Hematopoietic multipotent progenitor cell (in vitro differentiated cells): ENCODE results near the gene EIF2B5. TPM values are rescaled to one million over a fixed set of nuclear protein-coding genes. Genes with fewer than 3 reads are reported as not detected.
A peak's percentile ranks its signal among the peaks of the same experiment; 100 is the strongest.
"Not testable (repeated sequence)": the region's sequence is repeated elsewhere in the genome, so short reads cannot be mapped to it uniquely, and the experiment has no call there.

Experiments used
- DNase-seq, 3 donors: peaks; one replicate each; pipeline ENCODE4 v3.0.0-alpha.2; 2011 to 2015; ENCODE audit warnings: low read depth in 2 of 3, low spot score in 2 of 3
- total RNA-seq: library from RNA; depleted of rRNA; stranded (reverse); fragments of >200 nt; gene quantifications from one replicate; pipeline ENCODE4 v1.2.3, GENCODE V29; 2012

Gene EIF2B5
- 60.3 TPM for total RNA-seq

DNA sequence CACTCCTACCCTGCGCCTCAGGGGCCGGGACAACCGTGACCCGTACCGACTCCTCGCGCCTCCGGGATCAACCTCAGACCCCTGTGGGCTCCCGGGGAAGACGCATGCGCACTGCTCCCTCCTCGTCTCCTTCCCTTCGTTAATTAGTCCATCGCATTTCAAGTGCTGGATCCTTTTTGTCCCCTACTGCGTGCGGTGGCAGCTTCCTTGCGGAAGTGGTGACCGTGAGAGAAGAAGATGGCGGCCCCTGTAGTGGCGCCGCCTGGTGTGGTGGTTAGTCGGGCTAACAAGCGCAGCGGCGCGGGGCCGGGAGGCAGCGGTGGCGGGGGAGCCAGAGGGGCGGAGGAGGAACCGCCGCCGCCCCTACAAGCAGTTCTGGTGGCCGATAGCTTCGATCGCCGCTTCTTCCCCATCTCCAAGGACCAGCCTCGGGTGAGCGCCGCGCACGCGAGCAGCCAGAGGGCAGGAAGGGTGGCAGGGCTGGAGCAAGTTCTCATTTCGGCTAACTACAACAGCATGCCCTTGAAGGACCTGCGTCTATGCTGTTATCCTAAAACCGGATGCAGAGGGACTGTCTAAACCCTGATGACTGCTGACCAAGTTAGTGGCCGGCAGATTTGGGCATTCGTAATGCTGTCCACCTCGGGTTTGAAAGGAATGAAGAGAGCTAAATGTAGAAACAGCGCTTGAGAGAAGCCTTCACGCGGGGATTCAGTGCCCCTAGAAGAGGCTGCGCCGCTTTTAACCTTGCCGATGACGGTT, at the start of gene EIF2B5:
EIF2B5 (plus strand) TSS at position 210 of the 762 bp plus-strand sequence; CDS start at position 238, 28 bp downstream.
- DNase-seq, result peak; percentile 77 to 96 (median 96)

DNA sequence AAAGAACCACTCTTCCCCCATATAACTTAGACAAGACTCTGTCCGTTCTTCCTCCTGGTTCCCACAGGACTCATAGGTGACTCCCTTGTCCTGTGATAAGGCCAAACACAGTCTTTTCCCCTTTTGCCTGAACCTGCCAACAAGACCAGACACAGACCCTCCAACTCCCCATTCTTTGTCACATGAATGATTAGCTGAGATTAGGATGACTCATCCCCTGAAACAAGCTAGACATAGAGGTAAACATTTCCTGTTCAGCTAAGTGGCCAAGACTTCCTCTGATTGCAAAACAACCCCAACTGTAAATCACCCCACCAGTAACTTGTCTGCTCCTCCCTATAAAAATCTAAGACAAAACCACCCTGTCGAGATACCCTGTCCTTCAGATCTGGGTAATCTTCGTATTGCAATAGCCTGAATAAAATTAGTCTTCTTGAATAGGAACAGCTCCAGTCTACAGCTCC, 49.7 kb upstream of the EIF2B5 start:
- peak in 2 of 3 donors; percentile 70 to 77 for DNase-seq

DNA sequence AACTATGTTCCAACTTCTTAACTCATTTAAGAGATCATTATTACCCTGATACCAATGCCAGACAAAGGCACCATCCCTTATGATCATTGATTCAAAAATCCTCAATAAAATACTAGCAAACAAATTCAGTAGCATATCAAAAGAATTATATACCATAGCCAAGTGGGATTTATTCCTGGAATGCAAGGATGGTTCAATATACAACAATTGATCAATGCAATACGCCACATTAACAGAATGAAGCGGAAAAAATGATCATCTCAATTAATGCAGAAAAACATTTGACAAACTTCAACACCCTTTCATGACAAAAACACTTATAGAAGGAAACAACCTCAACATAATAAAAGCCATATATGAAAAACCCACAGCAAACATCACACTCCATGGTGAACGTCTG, 43.0 kb upstream of the EIF2B5 start:
- DNase-seq, result peak in 1 of 3 donors; percentile 4

DNA sequence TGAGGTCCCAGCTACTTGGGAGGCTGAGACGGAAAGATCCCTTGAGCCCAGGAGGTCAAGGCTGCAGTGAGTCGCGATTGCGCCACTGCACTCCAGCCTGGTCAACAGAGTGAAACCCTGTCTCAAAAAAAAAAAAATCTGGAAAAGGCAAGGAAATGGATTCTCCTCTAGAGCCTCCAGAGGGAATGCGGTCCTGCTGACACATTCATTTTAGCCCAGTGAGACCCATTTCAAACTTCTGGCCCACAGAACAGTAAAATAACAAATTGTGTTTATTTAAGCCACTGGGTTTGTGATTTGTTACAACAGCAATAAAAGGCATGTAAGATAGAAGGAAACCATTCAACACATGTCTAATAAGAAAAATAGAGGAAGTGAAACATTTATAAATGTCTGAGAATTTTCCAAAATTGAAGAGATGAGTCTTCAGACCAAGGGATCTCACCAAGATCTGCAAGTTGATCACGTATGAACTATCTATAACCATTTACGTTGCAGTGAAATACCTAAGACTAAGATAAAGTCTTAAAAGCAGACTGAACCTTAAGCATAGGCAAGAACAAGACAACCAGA, 38.3 kb upstream of the EIF2B5 start, which contains the start of gene HTR3E:
HTR3E (plus strand) TSS at position 254 of the 573 bp plus-strand sequence. CDS start 466 bp downstream, outside the sequence.
- DNase-seq, result no peak

DNA sequence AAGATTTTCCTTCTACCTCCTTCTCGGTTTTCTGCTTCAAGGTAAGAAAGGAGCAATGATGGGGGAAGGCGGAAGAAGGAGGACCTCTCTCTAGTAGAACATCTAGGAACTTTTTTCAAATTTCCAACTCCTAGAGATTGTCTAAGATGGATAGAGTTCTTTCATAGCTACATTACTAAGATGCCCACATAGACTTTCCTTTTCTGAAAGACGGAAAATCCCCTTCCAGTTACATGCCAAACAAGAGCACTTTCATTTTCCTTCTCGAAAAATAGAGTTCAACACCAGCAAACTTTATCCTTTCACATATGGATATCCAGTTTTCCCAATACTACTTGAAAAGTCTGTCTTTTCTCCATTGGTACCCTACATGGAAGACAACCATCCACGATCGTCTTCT, 37.6 kb upstream of the EIF2B5 start:
- no peak for DNase-seq

DNA sequence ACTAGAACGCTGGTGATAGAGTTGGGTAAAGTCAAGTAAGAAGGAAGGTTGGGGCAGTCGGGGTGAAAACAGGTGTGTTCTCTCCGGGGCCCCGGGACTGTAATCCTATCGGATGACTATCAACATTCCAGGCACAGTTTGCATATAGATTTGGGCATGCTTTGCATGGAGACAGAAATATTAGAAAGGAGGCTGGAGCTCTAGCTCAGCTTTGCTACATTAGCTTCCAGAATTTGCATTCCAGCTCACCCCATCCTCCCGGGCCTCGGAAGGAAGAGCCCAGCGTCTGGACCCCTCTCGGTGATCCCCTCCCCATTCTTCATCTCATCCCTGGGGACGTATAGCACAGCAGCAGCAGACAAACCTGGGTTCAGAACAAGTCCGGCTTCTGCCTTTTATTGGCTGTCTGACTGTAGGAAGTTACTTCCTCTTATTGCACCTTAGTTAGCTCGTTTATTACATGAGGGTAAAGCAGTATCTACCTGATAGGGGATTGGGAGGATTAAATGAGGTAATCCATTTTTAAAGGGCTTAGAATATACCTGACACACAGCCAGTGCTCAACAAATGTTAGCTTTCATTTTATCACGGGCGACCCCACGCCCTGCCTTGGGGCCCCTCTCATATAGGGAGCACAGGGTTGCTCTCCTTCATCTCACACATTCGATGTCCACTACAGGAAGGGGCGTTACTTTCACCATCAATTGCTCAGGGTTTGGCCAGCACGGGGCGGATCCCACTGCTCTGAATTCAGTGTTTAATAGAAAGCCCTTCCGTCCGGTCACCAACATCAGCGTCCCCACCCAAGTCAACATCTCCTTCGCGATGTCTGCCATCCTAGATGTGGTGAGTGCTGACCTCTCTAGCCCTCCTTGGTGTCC, 35.1 kb upstream of the EIF2B5 start:
- no peak for DNase-seq

DNA sequence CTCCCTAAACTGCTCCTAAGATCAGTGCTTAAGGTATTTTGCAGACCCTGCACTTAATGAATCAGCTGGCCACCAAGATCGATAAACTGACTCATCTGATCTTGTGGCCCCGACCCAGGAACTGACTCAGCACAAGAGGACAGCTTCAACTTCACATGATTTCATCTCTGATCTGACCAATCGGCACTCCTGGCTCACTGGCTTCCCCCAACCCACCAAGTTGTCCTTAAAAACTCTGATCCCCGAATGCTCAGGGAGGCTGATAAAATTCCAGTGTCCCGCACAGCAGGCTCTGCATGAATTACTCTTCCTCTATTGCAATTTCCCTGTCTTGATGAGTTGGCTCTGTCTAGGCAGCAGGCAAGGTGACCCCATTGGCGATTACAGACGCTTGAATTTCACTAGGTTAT, 24.8 kb upstream of the EIF2B5 start:
- no peak for DNase-seq

DNA sequence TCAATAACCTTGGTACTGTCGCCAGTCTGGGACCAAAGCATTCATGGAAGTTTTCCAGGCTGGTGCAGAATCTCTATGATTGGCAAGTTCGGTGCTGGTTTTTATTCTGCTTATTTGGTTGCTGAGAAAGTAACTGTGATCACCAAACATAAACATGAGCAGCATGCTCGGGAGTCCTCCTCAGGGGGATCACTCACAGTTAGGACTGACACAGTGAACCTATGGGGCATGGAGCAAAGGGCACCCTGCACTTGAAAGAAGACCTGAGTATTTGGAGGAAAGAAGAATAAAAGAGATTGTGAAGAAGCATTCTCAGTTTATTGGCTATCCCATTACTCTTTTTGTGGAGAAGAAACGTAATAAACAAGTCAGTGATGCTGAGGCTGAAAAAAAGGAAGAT, 19.1 kb upstream of the EIF2B5 start:
- DNase-seq, result no peak

DNA sequence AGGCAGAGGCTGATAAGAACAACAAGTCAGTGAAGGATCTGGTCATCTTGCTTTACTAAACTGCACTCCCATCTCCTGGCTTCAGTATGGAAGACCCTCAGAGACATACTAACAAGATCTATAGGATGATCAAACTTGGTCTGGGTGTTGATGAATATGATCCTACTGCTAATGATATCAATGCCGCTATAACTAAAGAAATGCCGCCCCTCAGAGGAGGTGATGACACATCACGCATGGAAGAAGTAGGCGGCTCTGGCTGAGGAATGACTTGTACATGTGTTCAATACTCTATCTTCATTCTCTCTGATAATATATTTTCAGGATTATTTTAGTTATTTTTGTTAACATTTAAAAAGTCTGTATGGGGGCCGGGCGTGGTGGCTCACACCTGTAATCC, 17.5 kb upstream of the EIF2B5 start:
- peak in 1 of 3 donors; percentile 39 for DNase-seq

DNA sequence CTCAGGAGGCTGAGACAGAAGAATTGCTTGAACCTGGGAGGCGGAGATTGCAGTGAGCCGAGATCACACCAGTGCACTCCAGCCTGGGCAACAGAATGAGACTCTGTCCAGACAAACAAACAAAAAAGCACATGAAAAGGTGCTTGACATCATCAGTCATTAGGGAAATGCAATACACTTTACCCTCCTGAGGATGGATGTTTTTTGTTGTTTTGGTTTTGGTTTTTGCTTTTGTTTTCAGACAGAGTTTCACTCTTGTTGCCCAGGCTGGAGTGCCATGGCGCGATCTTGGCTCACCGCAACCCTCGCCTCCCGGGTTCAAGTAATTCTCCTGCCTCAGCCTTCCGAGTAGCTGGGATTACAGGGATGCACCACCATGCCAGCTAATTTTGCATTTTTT, 14.1 kb upstream of the EIF2B5 start:
- DNase-seq, result not testable (repeated sequence)

DNA sequence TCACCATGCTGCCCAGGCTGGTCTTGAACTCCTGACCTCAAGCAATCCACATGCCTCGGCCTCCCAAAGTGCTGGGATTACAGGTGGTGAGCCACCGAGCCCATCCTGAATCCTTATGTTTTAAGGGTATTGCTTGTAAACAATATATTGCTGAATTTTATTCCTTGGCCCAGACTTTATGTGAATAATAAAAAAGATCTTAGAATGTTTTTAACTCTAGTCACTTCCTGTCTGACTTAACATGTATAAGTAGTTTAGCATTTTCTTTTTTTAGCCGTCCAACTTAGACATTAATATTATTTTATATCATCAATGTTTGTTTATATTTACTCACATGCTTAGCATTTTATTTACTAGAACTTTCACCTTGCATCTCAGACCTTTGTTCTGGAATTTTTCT, 9.2 kb upstream of the EIF2B5 start:
- DNase-seq, result no peak

DNA sequence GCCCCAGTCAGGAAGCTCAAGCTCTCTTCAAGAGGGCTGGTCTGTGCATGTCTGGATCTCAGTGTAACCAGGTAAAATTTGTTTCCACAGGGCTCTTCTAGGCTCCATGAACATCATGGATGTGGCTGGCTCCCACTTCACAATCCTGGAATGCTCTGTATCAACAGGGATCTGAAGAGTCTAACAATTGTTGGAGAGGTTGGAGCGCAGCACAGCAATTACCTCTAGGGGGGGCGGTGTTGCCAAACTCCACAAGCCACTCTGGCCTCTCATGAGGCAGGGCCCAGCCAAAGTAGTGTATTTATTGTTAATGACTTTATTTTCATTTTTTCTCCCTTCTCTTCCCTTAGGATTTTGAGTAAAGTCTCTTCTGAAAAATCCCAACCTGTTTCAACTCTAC, 6.1 kb upstream of the EIF2B5 start:
- peak in 1 of 3 donors; percentile 21 for DNase-seq

DNA sequence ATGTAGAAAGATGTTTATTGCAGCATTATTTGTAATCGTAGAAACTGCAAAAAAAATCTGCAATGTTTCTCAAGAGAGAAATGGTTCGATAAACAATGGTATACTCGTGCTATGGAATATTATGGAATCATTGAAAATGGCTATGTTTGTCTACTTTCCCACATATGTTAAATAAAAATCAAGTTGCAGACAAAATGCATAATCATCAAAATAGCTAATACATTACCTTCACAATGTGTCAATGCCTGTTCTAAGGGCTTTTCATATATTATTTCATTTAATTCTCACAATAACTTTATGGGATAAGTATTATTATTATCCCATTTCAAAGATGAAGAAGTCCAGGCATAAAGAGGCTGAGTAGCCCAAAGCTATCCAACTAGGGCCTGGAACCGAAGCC, 2.2 kb upstream of the EIF2B5 start:
- no peak for DNase-seq

DNA sequence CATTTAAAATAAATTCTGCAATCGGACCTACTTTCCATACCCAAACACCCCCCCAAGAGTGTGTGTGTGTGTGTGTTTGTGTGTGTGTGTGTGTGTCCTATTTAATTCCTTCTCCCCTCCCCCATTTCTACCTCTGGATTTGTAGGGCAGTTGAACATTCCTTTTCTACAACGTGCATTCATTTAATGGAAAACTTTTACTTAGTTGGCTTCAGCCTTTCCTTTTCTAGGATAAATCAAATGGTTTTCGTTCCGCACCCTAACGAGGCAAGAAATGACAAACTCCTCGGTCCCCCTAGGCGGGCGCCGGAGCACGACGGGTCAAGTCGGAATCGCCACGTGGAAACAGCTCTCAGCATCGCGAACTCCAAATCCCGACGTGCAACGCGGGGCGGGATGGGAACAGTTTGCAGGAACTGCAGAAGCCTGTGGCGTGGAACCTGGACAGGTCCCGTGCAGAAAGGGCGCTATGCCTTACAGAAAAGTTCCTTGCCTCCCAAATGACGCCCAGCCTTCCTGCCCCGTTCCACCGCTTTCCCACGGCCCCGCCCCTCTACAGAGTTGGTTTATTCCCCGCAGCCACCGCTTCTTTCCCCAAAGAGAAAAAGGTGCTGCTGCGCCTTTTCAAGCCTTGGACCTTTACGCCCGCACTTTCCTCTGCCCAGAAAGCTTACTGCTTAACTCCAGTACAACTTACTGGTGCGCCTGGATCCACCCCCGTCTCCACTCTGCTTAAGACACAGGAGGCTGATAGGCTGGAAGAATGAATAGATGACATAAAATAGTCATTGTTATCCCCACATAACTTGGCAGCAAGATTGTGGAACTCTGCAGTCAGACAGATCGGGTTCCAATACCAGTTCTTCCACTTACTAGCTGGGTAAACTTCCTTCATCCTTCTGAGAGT, 1.1 kb upstream of the EIF2B5 start:
- DNase-seq, result peak in 2 of 3 donors; percentile 58 to 67

DNA sequence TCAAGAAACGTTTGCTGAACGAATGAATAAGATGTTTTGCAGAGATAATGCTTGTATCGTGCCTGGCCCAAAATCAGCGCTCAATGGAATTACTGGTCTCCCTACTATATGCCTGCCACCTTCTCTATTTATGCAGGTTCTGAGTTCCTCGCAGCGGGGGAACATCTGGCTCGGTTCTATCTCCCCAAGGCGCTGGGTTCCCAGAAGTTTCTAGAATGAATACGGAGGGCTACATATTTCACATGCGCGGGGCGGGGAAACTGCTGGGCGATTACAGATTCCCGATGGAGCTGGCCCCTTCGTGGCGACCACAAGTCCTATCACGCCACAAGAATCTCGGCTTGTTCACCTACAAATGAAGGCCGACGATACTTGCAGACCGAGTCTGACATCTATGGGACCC, 411 bp upstream of the EIF2B5 start:
- DNase-seq, result peak in 1 of 3 donors; percentile 24

DNA sequence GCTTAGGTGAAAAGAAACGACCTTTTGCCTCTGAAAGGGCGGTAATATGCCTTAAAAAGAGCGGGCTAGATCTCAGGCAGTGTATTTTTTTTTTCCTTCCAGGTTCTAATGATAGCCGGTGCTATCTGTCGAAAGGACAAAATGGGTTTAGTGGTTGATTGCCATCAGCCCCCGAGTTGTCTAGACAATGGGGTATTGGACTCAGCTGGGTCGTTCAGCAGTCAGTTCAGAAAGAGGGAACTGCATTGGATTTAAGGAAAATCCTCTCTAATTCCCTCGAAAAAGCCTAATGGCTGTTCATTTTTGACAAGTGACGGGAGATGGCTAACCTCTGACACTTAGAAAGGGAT, 728 bp downstream of the EIF2B5 start:
- no peak for DNase-seq

DNA sequence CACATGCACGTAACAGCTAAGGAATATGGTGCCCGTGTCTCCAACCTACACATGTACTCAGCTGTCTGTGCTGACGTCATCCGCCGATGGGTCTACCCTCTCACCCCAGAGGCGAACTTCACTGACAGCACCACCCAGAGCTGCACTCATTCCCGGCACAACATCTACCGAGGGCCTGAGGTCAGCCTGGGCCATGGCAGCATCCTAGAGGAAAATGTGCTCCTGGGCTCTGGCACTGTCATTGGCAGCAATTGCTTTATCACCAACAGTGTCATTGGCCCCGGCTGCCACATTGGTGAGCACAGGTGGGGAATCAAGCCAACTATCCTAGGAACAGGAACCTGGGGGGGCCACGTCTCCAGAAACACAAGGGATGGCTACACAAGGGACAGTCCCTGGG, 5.3 kb downstream of the EIF2B5 start:
- DNase-seq, result no peak

DNA sequence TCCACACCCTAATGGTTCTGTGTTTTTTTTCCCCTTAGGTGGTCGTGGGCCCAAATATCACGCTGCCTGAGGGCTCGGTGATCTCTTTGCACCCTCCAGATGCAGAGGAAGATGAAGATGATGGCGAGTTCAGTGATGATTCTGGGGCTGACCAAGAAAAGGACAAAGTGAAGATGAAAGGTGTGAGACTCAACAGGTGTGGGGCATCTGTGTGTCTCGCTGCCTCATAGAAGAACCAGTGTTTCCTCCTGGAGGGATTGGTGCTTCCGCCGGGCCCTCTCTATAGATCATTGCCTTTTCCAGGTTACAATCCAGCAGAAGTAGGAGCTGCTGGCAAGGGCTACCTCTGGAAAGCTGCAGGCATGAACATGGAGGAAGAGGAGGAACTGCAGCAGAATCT, 7.0 kb downstream of the EIF2B5 start:
- DNase-seq, result no peak

DNA sequence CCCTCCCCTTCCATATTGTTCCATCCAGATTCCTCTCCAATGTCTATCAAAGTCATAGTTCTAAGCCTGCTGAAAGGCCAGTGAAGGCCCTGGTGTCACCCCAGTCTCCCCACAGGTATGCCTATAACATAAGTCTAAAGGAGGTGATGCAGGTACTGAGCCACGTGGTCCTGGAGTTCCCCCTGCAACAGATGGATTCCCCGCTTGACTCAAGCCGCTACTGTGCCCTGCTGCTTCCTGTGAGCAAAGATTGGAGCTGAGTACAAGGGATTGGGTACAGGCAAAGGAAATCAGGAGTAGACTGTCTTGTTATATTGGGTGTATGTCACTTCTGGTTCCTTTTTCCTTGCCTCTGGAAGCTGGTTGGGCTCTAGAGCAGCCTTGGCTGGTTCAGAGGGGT, 8.2 kb downstream of the EIF2B5 start:
- DNase-seq, result no peak

DNA sequence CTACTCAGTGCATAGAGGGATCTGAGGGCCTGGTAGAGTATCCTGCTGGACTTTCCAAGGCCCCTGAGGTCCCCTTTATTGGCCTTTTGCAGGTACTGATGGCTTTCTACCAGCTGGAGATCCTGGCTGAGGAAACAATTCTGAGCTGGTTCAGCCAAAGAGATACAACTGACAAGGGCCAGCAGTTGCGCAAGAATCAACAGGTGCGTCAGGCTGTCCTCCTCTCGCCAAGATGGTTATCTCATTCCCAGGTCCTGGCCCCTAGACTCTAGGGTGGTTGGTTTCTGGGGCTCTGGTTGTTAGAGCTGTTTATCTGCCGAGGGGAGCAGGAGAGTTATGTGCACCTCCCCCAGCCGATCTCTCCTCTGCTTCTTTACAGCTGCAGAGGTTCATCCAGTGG, 9.3 kb downstream of the EIF2B5 start:
- no peak for DNase-seq
